IPS DF 19.7 (cell line): ENCODE measurements around the gene FKBP8.
"Not testable (repeated sequence)": the region's sequence is repeated elsewhere in the genome, so short reads cannot be mapped to it uniquely, and the experiment has no call there.

ENCODE experiments used
- DNase-seq: peaks from one replicate; pipeline ENCODE4 v3.0.0-alpha.2; 2013; ENCODE audit warnings: low read depth, low spot score

FKBP8 gene

GRCh38 chr19:18542941-18543813 lies at the start of gene FKBP8:
Gene FKBP8, minus strand, starts transcription at chr19:18543573. Its CDS starts 1,603 bp downstream, at chr19:18541970.
- no peak for DNase-seq

- DNase-seq, result not testable (repeated sequence)
These were observed 49.4 kb upstream of the FKBP8 start for GRCh38 chr19:18592732-18593131.

- DNase-seq, result no peak
These were observed 48.5 kb upstream of the FKBP8 start for GRCh38 chr19:18591735-18592385.

- peak; percentile 97 for DNase-seq
These were observed 47.2 kb upstream of the FKBP8 start for GRCh38 chr19:18590273-18591272.

- DNase-seq, result no peak
These were observed 46.3 kb upstream of the FKBP8 start for GRCh38 chr19:18589380-18590272.

GRCh38 chr19:18588611-18589379 lies 45.4 kb upstream of the FKBP8 start, which contains the start of gene REX1BD:
Gene REX1BD, plus strand, starts transcription at chr19:18588798. Its CDS starts 4 bp downstream, at chr19:18588802.
- no peak for DNase-seq

GRCh38 chr19:18587962-18588610 lies 44.7 kb upstream of the FKBP8 start:
- DNase-seq, result no peak

- DNase-seq, result no peak
These were observed 44.2 kb upstream of the FKBP8 start for GRCh38 chr19:18587561-18587960.

- no peak for DNase-seq
These were observed 42.9 kb upstream of the FKBP8 start for GRCh38 chr19:18586306-18586705.

- DNase-seq, result no peak
These were observed 36.9 kb upstream of the FKBP8 start for GRCh38 chr19:18580311-18580710.

GRCh38 chr19:18577365-18577914 lies 34.1 kb upstream of the FKBP8 start:
- DNase-seq, result no peak

GRCh38 chr19:18576383-18576782 lies 33.0 kb upstream of the FKBP8 start:
- no peak for DNase-seq

- DNase-seq, result no peak
These were observed 31.4 kb upstream of the FKBP8 start for GRCh38 chr19:18574691-18575291.

- DNase-seq, result no peak
These were observed 28.4 kb upstream of the FKBP8 start, which contains the start of gene UBA52 for GRCh38 chr19:18571564-18572344. Gene UBA52, plus strand, starts transcription at chr19:18571857. Its CDS starts 1,444 bp downstream, at chr19:18573301.

GRCh38 chr19:18568367-18568766 lies 25.0 kb upstream of the FKBP8 start:
- no peak for DNase-seq

GRCh38 chr19:18566953-18567352 lies 23.6 kb upstream of the FKBP8 start:
- no peak for DNase-seq

GRCh38 chr19:18562086-18562485 lies 18.7 kb upstream of the FKBP8 start:
- DNase-seq, result no peak

- DNase-seq, result no peak
These were observed 16.3 kb upstream of the FKBP8 start for GRCh38 chr19:18559685-18560084.
